ENCODE data around the gene FAM184A.

GRCh38 chr6:119028091-119028490, 50.4 kb downstream of the FAM184A start:
- no peak for TF ChIP-seq CTCF (conservative IDR thresholded peaks at IDR 0.05; ENCODE audit: low read length)
- TF ChIP-seq EZH2phosphoT487 (IDR thresholded peaks at IDR 0.05; ENCODE audit: borderline replicate concordance, low read depth, low read length): no peak

Data from OCI-LY7 (cell line).